ENCODE measurements around the gene C1QBP. TPM values are rescaled to one million over a fixed set of nuclear protein-coding genes. Genes with fewer than 3 reads are reported as not detected.

C1QBP gene
- total and polyA plus RNA-seq, 8 donors: 23.7 to 68.2 (median 46.8) TPM

DNA sequence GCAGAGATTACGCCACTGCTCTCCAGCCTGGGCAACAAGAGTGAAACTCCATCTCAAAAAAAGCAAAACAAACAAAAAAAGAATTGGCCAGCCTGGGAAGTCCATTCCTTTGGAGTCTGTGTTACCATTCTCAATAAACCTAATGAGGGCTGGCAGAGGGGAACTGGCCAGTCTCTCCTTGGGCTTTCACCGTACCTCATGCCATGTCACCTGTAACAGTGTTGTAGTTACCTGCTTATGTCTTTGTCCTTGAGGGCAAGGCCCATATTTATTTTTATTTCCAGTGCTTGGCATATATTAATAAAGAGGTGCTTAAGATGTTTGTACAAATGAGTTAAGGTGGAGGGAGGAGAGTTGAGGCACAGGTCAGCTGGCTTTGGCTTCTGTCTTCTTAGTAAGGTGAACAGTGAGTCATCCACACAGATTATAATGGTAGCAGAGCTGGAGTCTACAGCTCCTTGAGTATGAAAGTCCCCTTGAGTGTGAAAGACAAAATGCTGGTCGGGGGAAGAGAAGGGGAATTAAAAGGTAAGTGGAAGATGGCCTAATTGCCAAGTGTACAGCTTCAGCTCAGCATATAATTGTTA is 8.4 kb downstream of the C1QBP start:
- Histone ChIP-seq H3K4me1 (no peaks in the 10 kb centered on the region), H3K4me3 (no peak overlapping the region), H3K27me3 (no peaks in the 10 kb centered on the region), H3K36me3 (peaks cover 0 to 84% (median 19%) of the 10 kb centered on the region in 3 donors), H3K9me3 (no peaks in the 10 kb centered on the region), H3K27ac (no peak overlapping the region)
- ATAC-seq (no peak), DNase-seq (no peak), FAIRE-seq (no peak)
- intact Hi-C loops (cut with DNase I): no loop called here
- 91 to 95% methylated on average over 3 of the region's 3 CpGs for WGBS, 2 donors
- TF ChIP-seq, protein P1, sequence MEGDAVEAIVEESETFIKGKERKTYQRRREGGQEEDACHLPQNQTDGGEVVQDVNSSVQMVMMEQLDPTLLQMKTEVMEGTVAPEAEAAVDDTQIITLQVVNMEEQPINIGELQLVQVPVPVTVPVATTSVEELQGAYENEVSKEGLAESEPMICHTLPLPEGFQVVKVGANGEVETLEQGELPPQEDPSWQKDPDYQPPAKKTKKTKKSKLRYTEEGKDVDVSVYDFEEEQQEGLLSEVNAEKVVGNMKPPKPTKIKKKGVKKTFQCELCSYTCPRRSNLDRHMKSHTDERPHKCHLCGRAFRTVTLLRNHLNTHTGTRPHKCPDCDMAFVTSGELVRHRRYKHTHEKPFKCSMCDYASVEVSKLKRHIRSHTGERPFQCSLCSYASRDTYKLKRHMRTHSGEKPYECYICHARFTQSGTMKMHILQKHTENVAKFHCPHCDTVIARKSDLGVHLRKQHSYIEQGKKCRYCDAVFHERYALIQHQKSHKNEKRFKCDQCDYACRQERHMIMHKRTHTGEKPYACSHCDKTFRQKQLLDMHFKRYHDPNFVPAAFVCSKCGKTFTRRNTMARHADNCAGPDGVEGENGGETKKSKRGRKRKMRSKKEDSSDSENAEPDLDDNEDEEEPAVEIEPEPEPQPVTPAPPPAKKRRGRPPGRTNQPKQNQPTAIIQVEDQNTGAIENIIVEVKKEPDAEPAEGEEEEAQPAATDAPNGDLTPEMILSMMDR (IDR thresholded peaks at IDR 0.05): no peak

DNA sequence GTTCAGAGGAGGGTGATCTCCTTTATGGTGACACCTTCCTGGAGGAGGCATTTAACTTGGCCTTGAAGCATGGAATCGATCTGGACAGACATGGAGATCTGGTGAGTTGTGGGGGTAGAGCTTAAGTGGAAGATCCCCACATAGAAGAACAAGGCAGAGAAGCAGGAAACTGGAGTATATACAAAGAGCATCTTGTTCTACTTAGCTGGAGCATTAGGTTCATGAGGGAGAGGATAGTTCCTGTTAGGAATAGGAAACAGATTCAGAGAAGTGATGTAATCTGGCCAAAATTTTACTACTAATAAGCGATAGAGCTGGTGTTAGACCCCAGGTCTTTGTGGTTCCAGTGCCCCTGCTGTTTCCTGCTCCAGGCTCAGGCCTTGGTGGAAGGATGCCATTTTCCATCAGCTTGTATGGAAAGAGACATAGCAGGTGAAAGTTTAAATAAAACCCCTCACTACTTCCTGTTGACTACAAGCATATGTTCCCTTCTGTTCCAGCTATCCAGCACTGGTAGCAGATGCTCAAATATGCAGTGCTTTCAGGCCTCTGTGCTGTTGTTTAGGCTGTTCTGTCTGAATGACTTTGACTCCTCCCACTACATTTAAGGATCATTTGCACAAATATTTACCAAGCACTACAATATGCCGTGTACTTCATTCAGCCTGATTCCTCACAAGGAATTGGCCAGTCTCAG is 9.6 kb downstream of the C1QBP start:
- H3K27me3 ChIP-seq: no peaks in the 10 kb centered on the region
- intact Hi-C loops (cut with DNase I): no loop called here
- WGBS, 2 donors: 52 to 55% methylated on average over 3 of the region's 3 CpGs
- H3K27ac ChIP-seq: no peak overlapping the region
- ATAC-seq (peak in 2 of 4 donors; percentile 16 to 35), DNase-seq (no peak), FAIRE-seq (no peak)
- no peaks in the 10 kb centered on the region for H3K4me1 ChIP-seq
- TF ChIP-seq, protein P1 (IDR thresholded peaks at IDR 0.05): no peak
- peaks cover 0 to 80% (median 16%) of the 10 kb centered on the region in 3 donors for H3K36me3 ChIP-seq
- H3K9me3 ChIP-seq: no peaks in the 10 kb centered on the region
- no peak overlapping the region for H3K4me3 ChIP-seq

DNA sequence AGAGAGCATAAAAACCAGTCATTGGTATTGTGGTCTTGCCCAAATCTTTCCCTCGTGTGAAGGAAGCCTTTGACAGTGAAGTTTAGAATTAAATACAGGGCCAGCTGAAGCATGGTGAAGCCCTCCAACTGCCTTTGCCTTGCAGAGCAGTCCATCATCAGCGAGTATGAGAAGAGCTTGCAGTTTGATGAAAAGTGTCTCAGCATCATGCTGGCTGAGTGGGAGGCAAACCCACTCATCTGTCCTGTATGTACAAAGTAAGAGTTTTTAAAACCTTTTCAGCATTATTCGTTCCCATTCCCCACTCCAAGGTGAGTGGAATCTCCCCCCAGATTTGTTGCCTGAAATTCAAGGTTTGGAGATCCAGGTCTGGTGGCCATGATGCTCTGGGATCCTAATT is 13.1 kb downstream of the C1QBP start:
- Histone ChIP-seq H3K9me3 (no peaks in the 10 kb centered on the region), H3K27me3 (no peaks in the 10 kb centered on the region), H3K36me3 (peaks cover 0 to 68% (median 8%) of the 10 kb centered on the region in 3 donors), H3K4me1 (peaks cover 0 to 7% (median 0%) of the 10 kb centered on the region in 3 donors), H3K27ac (no peak overlapping the region), H3K4me3 (no peak overlapping the region)
- WGBS, 2 donors: 73 to 94% methylated on average over 3 of the region's 3 CpGs
- TF ChIP-seq, protein P1 (IDR thresholded peaks at IDR 0.05): no peak
- ATAC-seq (no peak), DNase-seq (no peak), FAIRE-seq (no peak)
- intact Hi-C loops (cut with DNase I): no loop called here

DNA sequence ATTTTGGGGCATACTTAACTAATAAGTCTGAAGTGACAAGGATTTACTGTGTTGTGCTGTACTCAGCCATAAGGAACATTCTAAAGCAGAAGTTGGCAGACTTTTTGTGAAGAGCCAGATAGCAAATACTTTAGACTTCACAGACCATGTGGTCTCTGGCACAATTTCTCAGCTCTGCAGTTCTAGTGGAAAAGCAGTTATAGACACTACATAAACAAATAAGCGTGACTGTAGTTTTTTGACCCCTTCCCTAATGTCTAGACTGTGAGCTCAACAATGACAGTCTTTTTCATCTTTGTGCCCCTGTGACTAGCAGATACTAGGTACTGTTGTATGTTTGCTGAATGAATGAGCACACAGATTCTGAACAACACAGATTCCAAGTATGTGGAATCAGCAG is 14.0 kb downstream of the C1QBP start:
- ATAC-seq: no peak
- 85 to 86% methylated on average over 1 of the region's 1 CpG for WGBS, 2 donors
- Histone ChIP-seq H3K36me3 (peaks cover 0 to 62% (median 8%) of the 10 kb centered on the region in 3 donors), H3K27me3 (no peaks in the 10 kb centered on the region), H3K9me3 (no peaks in the 10 kb centered on the region), H3K4me1 (peaks cover 0 to 8% (median 0%) of the 10 kb centered on the region in 3 donors), H3K27ac (no peak overlapping the region), H3K4me3 (no peak overlapping the region)
- intact Hi-C loops (cut with DNase I): no loop called here
- no peak for DNase-seq
- TF ChIP-seq, protein P1 (IDR thresholded peaks at IDR 0.05): no peak
- no peak for FAIRE-seq

DNA sequence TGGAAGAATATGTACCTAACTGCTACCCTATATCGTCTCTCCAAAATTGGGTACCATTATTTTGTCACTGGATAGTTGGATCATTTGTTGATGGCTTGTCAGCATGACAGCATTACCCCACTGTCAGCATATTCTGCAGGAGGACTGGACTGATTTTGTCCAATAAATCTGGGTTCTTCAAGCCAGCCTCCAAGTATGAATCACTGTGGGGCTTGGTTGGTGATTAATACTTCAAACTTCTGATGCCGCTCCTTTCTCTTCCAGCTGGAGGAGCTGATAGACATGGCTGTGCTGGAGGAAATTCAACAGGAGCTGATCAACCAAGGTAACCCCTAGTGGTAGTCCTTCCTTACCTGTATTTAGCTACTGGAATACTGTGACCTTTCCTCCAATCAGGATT is 16.4 kb downstream of the C1QBP start:
- TF ChIP-seq, protein P1 (IDR thresholded peaks at IDR 0.05): no peak
- ATAC-seq: no peak
- H3K27ac ChIP-seq: no peak overlapping the region
- no peaks in the 10 kb centered on the region for H3K27me3 ChIP-seq
- H3K4me1 ChIP-seq: peaks cover 0 to 18% (median 1%) of the 10 kb centered on the region in 3 donors
- no peak overlapping the region for H3K4me3 ChIP-seq
- H3K36me3 ChIP-seq: peaks cover 0 to 44% (median 8%) of the 10 kb centered on the region in 3 donors
- no peak for DNase-seq
- H3K9me3 ChIP-seq: no peaks in the 10 kb centered on the region
- intact Hi-C loops (cut with DNase I): no loop called here
- no peak for FAIRE-seq
- WGBS, 2 donors: 93 to 100% methylated on average over 2 of the region's 2 CpGs
